Tibial nerve (tissue), 4 donors: Measurements from ENCODE around the gene SNX13.

Source experiments
- EP300 ChIP-seq, 2 donors: sonication (generic); formaldehyde crosslinking; IDR thresholded peaks; one replicate each; pipeline ENCODE4 v1.6.1; 2017; ENCODE audit warnings: antibody characterized with exemption in 2 of 2, mild to moderate bottlenecking in 1 of 2
- TF ChIP-seq, protein P1 (sequence below), 5 experiments: fragments of 200-600 bp in 3 of 5; fragments of 450-650 bp in 2 of 5; sonication (generic) in 3 of 5; IDR thresholded peaks; one replicate each; pipeline ENCODE4 v1.5.1; 2016 to 2019; ENCODE audit warnings: antibody characterized with exemption in 5 of 5, mild to moderate bottlenecking in 3 of 5, moderate library complexity in 2 of 5

- TF ChIP-seq, protein P1, sequence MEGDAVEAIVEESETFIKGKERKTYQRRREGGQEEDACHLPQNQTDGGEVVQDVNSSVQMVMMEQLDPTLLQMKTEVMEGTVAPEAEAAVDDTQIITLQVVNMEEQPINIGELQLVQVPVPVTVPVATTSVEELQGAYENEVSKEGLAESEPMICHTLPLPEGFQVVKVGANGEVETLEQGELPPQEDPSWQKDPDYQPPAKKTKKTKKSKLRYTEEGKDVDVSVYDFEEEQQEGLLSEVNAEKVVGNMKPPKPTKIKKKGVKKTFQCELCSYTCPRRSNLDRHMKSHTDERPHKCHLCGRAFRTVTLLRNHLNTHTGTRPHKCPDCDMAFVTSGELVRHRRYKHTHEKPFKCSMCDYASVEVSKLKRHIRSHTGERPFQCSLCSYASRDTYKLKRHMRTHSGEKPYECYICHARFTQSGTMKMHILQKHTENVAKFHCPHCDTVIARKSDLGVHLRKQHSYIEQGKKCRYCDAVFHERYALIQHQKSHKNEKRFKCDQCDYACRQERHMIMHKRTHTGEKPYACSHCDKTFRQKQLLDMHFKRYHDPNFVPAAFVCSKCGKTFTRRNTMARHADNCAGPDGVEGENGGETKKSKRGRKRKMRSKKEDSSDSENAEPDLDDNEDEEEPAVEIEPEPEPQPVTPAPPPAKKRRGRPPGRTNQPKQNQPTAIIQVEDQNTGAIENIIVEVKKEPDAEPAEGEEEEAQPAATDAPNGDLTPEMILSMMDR (IDR thresholded peaks at IDR 0.05) = no peak
- TF ChIP-seq EP300 (IDR thresholded peaks at IDR 0.05) = no peak
Measured at GRCh38 chr7:17931069-17931468, 9.2 kb downstream of the SNX13 start.
